Measurements from ENCODE around the gene SLCO3A1. TPM values are rescaled to one million over a fixed set of nuclear protein-coding genes. Genes with fewer than 3 reads are reported as not detected.

SLCO3A1 gene
- total RNA-seq, 2 donors from 2014 or later = 21.4 to 27.3 TPM

DNA sequence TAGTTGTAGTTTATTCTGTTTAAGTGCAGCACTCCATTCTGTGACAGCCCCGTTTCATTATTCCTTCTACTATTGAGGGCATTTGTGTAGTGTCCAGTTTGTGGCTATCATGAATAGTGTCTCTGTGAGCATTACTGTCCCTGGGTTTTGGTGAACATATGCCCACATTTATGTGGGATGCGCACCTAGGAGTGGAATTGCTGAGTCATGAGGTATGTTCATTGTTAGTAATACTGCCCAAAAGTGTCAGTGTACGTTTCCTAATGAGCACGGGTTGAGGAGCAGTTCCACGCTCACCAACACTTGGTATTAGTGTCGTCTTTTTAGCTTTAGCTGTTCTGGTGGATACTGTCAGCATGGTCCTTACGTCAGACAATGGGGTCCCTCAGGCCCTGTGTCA, 131.8 kb downstream of the SLCO3A1 start:
- Histone ChIP-seq H3K36me3 (no peaks in the 10 kb centered on the region), H3K4me3 (no peak overlapping the region), H3K4me1 (peaks cover 0 to 59% of the 10 kb centered on the region in 2 donors), H3K27ac (no peak overlapping the region), H3K9me3 (no peaks in the 10 kb centered on the region), H3K27me3 (no peaks in the 10 kb centered on the region)
- no peak for DNase-seq (ENCODE audit: low spot score)
- no peak for TF ChIP-seq CTCF (IDR thresholded peaks at IDR 0.05)

- Histone ChIP-seq H3K4me1 (peaks cover 0 to 49% of the 10 kb centered on the region in 2 donors), H3K4me3 (no peak overlapping the region), H3K27ac (no peak overlapping the region), H3K36me3 (no peaks in the 10 kb centered on the region), H3K9me3 (no peaks in the 10 kb centered on the region), H3K27me3 (no peaks in the 10 kb centered on the region)
- no peak for DNase-seq (ENCODE audit: low spot score)
- TF ChIP-seq CTCF (IDR thresholded peaks at IDR 0.05) = no peak
Measured at GRCh38 chr15:91988071-91988470, 134.6 kb downstream of the SLCO3A1 start.

DNA sequence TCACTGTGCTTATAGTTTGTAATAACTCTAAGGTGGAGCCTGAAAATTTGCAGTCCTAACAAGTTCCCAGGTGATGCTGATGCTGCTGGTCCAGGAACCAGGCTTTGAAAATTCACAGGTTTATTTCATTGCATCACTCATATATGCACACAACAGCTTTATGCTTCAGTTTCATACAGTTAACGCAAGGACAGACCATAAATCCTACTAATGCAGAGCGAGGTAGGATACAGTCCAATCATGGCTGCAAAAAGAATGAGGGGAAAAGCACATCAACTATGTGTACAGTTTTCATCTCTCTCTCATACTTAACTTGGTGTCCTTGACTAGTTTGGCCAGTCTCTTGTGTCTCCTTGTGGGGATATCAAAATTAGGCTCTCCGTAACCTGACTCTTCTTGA, 135.1 kb downstream of the SLCO3A1 start:
- Histone ChIP-seq H3K27ac (no peak overlapping the region), H3K4me1 (peaks cover 0 to 49% of the 10 kb centered on the region in 2 donors), H3K27me3 (no peaks in the 10 kb centered on the region), H3K36me3 (no peaks in the 10 kb centered on the region), H3K4me3 (no peak overlapping the region), H3K9me3 (no peaks in the 10 kb centered on the region)
- no peak for TF ChIP-seq CTCF (IDR thresholded peaks at IDR 0.05)
- no peak for DNase-seq (ENCODE audit: low spot score)

DNA sequence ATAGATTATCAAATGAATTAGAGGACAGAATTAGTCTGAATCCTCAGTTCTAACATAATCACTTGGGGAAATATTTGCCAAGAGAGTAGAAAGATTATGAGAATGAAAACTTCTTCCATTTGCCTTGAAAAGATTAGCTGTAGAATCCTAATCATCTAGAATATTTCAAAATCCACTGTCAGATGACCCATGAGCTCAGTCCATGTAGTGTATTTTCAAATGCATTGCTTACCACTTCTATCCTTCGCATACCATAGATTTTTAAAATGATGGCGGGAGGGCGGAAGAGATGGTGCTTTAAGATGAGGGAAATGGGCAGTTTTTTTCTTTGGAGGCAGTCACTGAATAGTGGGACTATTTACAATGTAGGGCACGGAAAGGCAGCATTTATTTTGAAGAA, 136.3 kb downstream of the SLCO3A1 start:
- H3K27ac ChIP-seq = no peak overlapping the region
- no peaks in the 10 kb centered on the region for H3K36me3 ChIP-seq
- TF ChIP-seq CTCF (IDR thresholded peaks at IDR 0.05) = no peak
- DNase-seq (ENCODE audit: low spot score) = no peak
- H3K27me3 ChIP-seq = no peaks in the 10 kb centered on the region
- no peak overlapping the region for H3K4me3 ChIP-seq
- no peaks in the 10 kb centered on the region for H3K9me3 ChIP-seq
- H3K4me1 ChIP-seq = peaks cover 0 to 37% of the 10 kb centered on the region in 2 donors

DNA sequence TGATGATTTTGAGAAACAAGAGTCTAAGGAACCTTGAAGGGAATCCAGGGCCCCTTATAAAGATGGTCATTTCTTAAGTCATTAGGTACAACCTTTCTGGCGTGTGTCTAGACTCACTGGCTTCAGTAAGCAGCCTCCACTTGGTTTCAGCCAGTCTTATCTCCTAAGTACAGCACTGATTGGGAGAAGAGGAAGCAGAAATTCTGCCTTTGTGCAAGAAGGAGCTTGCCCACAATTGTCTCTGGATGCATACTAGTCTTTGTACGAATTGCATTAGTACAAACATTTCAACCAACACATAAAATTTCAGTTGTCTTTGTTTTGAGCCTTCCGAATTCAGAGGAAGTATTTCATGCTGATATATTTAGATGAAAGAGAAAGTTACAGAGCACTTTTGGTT, 139.4 kb downstream of the SLCO3A1 start:
- H3K27ac ChIP-seq = no peak overlapping the region
- no peak for DNase-seq (ENCODE audit: low spot score)
- no peak overlapping the region for H3K4me3 ChIP-seq
- H3K36me3 ChIP-seq = no peaks in the 10 kb centered on the region
- peaks cover 0 to 34% of the 10 kb centered on the region in 2 donors for H3K4me1 ChIP-seq
- no peaks in the 10 kb centered on the region for H3K9me3 ChIP-seq
- no peaks in the 10 kb centered on the region for H3K27me3 ChIP-seq
- TF ChIP-seq CTCF (IDR thresholded peaks at IDR 0.05) = no peak

- Histone ChIP-seq H3K27me3 (no peaks in the 10 kb centered on the region), H3K36me3 (no peaks in the 10 kb centered on the region), H3K27ac (no peak overlapping the region), H3K4me3 (no peak overlapping the region), H3K4me1 (peaks cover 0 to 23% of the 10 kb centered on the region in 2 donors), H3K9me3 (no peaks in the 10 kb centered on the region)
- no peak for TF ChIP-seq CTCF (IDR thresholded peaks at IDR 0.05)
- DNase-seq (ENCODE audit: low spot score) = no peak
Measured at GRCh38 chr15:91995146-91995545, 141.6 kb downstream of the SLCO3A1 start.
